K562 (cell line): ENCODE data around the gene PHACTR3.

ENCODE experiments used
- CTCF ChIP-seq, 3 experiments: IDR thresholded peaks in 2 of 3; conservative IDR thresholded peaks in 1 of 3; 2 replicates each; pipeline ENCODE4 v1.5.1; 2011 to 2012; ENCODE audit warnings: low read length in 3 of 3, mild to moderate bottlenecking in 3 of 3, control low read depth in 2 of 3, improper control_type of control experiment in 1 of 3, inconsistent platforms in 1 of 3, low read depth in 1 of 3, mixed read lengths in 1 of 3, moderate library complexity in 1 of 3; ENCODE audit not compliant: insufficient read depth in 2 of 3
- ELF4 ChIP-seq: fragments of 450-650 bp; formaldehyde crosslinking; IDR thresholded peaks from 2 replicates; pipeline ENCODE4 v1.4.0; 2022; ENCODE audit warnings: missing genetic modification characterization
- EZH2 ChIP-seq: IDR thresholded peaks from 2 replicates; pipeline ENCODE4 v1.6.1; 2012; ENCODE audit warnings: low read depth, mild to moderate bottlenecking, inconsistent platforms, low read length, borderline replicate concordance
- FOXM1 ChIP-seq, 2 experiments: fragments of 450-650 bp in 1 of 2; sonication (generic) in 1 of 2; formaldehyde crosslinking in 1 of 2; IDR thresholded peaks; 2 replicates each; pipeline versions ENCODE4 v1.6.1 to v1.9.0; 2017 to 2022; ENCODE audit warnings: low read depth in 2 of 2, mild to moderate bottlenecking in 2 of 2, missing genetic modification reagents in 1 of 2, moderate library complexity in 1 of 2
- GATA2 ChIP-seq: sonication (generic); formaldehyde crosslinking; IDR thresholded peaks from 2 replicates; pipeline ENCODE4 v1.4.0; 2020; ENCODE audit warnings: mild to moderate bottlenecking, missing genetic modification reagents
- SIRT6 ChIP-seq: IDR thresholded peaks from one replicate; pipeline ENCODE4 v1.6.1; 2012; ENCODE audit warnings: low read depth, mild to moderate bottlenecking, control low read depth, inconsistent platforms, low read length, moderate library complexity
- ZNF717 ChIP-seq: fragments of 250-450 bp; sonication (Bioruptor Pico); IDR thresholded peaks from 2 replicates; pipeline ENCODE4 v1.5.0; 2021
- TF ChIP-seq, protein P1 (sequence below): fragments of 450-650 bp; IDR thresholded peaks from 2 replicates; pipeline ENCODE4 v1.6.1; 2016; ENCODE audit warnings: mild to moderate bottlenecking

- TF ChIP-seq GATA2 (CRISPR knock-in tag), result no peak
- no peak for TF ChIP-seq SIRT6
- TF ChIP-seq, protein P1, sequence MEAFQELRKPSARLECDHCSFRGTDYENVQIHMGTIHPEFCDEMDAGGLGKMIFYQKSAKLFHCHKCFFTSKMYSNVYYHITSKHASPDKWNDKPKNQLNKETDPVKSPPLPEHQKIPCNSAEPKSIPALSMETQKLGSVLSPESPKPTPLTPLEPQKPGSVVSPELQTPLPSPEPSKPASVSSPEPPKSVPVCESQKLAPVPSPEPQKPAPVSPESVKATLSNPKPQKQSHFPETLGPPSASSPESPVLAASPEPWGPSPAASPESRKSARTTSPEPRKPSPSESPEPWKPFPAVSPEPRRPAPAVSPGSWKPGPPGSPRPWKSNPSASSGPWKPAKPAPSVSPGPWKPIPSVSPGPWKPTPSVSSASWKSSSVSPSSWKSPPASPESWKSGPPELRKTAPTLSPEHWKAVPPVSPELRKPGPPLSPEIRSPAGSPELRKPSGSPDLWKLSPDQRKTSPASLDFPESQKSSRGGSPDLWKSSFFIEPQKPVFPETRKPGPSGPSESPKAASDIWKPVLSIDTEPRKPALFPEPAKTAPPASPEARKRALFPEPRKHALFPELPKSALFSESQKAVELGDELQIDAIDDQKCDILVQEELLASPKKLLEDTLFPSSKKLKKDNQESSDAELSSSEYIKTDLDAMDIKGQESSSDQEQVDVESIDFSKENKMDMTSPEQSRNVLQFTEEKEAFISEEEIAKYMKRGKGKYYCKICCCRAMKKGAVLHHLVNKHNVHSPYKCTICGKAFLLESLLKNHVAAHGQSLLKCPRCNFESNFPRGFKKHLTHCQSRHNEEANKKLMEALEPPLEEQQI, result no peak
- TF ChIP-seq FOXM1 (IDR thresholded peaks at IDR 0.05; ENCODE audit: low read depth), result no peak
- no peak for TF ChIP-seq FOXM1 (CRISPR knock-in tag; IDR thresholded peaks at IDR 0.05; ENCODE audit: low read depth)
- TF ChIP-seq EZH2, result no peak
- TF ChIP-seq CTCF (IDR thresholded peaks at IDR 0.05 in 2 of 3, conservative IDR thresholded peaks at IDR 0.05 in 1 of 3; ENCODE audit: insufficient read depth in 2 of 3, low read depth in 1 of 3, low read length in 3 of 3), result no peak
- TF ChIP-seq ZNF717 (CRISPR knock-in tag), result no peak
- TF ChIP-seq ELF4, result no peak
These were observed 63.7 kb downstream of the PHACTR3 start for GRCh38 chr20:59667981-59668515.
